HG03558 (cell line): ENCODE results near the gene EFTUD2.
"Not testable (repeated sequence)": the region's sequence is repeated elsewhere in the genome, so short reads cannot be mapped to it uniquely, and the experiment has no call there.

Experiments
- ATAC-seq: cut with Tn5 transposase; IDR thresholded peaks from one replicate; pipeline ENCODE4 v1.9.1; 2021; ENCODE audit warnings: moderate number of reproducible peaks; ENCODE audit not compliant: unreplicated experiment; ENCODE audit errors: extremely low read depth

The EFTUD2 gene

GRCh38 chr17:44826123-44826790 is 73.0 kb downstream of the EFTUD2 start:
- no peak for ATAC-seq

GRCh38 chr17:44825236-44825635 is 74.0 kb downstream of the EFTUD2 start:
- ATAC-seq: not testable (repeated sequence)

- no peak for ATAC-seq
Measured at GRCh38 chr17:44820631-44821212, 78.5 kb downstream of the EFTUD2 start.

GRCh38 chr17:44818508-44818907 is 80.7 kb downstream of the EFTUD2 start:
- not testable (repeated sequence) for ATAC-seq

GRCh38 chr17:44812263-44812662 is 87.0 kb downstream of the EFTUD2 start:
- ATAC-seq: no peak

GRCh38 chr17:44808656-44809388 is 90.4 kb downstream of the EFTUD2 start:
- not testable (repeated sequence) for ATAC-seq

- ATAC-seq: no peak
Measured at GRCh38 chr17:44808156-44808555, 91.1 kb downstream of the EFTUD2 start.

- ATAC-seq: no peak
Measured at GRCh38 chr17:44807817-44808155, 91.5 kb downstream of the EFTUD2 start.

GRCh38 chr17:44807093-44807816 is 92.0 kb downstream of the EFTUD2 start:
- ATAC-seq: no peak

- ATAC-seq: no peak
Measured at GRCh38 chr17:44804302-44805089, 94.7 kb downstream of the EFTUD2 start.

GRCh38 chr17:44801880-44802279 is 97.4 kb downstream of the EFTUD2 start:
- no peak for ATAC-seq
